ENCODE data around the gene PRPH2.

The PRPH2 gene, protein sequence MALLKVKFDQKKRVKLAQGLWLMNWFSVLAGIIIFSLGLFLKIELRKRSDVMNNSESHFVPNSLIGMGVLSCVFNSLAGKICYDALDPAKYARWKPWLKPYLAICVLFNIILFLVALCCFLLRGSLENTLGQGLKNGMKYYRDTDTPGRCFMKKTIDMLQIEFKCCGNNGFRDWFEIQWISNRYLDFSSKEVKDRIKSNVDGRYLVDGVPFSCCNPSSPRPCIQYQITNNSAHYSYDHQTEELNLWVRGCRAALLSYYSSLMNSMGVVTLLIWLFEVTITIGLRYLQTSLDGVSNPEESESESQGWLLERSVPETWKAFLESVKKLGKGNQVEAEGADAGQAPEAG

DNA sequence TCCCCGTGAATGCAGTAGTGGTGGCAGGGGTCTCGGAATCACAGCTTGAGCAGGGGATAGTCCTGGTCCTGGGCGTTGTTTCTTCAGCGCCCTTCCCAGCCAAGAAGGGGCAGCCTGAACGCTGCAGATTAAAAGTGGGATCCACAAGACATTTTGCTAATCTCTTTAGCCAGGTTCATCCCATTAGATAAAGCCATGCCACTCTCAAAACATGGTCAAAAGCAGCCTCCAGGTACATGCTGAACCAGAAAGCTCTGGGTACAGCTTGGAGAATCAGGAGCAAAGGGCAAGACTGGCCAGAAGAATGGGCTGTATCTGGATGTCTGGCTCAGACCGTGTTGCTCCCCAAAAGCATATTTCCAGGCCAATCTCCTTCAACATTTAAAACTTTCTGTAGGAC, at the start of gene PRPH2:
TSS of gene PRPH2 (minus strand) at position 101 of the 400 bp plus-strand sequence. CDS start 263 bp downstream, outside the sequence.
- DNase-seq (ENCODE audit: low spot score): no peak

DNA sequence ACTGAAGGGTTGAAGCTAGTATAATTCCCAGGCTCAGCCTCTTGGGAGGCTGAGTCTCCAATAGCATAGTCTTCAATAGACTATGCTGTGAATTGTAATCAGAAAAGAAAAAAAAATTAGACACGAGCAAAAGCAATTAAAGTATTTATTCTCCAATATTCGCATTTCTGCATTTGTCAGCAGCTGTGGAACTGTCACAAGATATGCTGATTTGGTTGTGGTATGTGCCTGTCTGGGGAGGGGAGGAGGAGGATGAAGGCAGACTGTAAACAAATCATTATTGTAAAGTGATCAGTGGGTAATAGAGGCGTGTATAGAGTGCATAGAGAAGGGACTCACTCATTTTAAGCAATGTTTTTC, 49.3 kb upstream of the PRPH2 start:
- peak; percentile 33 for DNase-seq (ENCODE audit: low spot score)

DNA sequence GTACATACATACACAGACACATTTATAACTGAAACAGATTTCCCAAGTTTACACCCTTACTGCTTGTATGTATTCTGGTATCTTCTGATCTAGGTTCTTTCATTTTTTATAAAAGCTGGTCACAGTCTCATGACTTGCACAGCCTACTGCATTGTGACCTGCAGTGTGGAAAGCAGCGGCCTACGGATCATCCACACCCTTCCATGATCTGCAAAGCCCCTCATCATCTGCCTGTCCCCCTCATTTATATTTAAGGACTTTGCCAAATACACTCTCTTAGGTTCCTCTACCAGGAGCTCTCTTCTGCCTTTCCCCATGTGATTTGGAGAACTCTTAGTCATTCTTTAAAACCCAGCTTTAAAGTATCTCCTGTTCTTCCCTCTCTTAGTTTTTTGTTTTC, 47.4 kb upstream of the PRPH2 start:
- DNase-seq (ENCODE audit: low spot score): no peak

DNA sequence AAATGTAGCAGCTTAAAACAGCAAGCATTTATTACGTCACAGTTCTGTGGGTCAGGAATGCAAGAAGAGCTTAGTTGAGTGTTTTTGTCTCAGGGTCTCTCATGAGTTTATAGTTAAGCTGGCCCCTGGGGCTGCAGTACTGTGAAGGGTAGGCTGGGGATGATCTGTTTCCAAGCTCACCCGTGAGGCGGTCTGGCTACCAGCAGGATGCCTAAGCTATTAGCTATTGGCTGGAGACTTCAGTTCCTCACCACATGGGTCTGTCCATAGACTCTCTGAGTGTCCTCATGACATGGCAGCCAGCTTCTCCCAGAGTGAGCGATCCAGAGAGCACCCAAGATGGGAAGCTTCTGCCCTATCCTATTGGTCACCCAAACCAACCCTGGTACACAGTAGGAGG, 46.7 kb upstream of the PRPH2 start:
- DNase-seq (ENCODE audit: low spot score): no peak

DNA sequence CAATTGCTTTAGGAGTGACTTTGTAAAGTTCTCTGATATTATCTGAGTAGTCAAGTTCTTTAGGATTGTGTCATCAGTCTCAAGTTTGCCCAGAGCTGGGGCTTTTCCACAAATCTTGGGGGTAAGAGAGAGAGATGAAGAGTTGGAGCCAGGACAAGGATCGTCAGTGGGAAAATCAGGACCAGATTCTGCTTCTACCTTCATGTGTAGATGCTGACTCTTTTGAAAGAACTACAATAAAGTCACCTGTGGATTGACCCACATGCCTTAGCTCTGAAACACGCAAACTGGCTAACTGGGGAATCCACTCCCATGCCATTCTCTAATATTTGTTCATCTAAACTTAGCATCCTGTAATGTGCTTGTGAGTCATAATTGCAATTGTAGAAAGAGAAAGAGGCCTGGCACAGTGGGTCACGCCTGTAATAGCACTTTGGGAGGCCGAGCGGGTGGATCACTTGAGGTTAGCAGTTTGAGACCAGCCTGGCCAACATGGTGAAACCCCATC, 43.8 kb upstream of the PRPH2 start:
- DNase-seq (ENCODE audit: low spot score): no peak

DNA sequence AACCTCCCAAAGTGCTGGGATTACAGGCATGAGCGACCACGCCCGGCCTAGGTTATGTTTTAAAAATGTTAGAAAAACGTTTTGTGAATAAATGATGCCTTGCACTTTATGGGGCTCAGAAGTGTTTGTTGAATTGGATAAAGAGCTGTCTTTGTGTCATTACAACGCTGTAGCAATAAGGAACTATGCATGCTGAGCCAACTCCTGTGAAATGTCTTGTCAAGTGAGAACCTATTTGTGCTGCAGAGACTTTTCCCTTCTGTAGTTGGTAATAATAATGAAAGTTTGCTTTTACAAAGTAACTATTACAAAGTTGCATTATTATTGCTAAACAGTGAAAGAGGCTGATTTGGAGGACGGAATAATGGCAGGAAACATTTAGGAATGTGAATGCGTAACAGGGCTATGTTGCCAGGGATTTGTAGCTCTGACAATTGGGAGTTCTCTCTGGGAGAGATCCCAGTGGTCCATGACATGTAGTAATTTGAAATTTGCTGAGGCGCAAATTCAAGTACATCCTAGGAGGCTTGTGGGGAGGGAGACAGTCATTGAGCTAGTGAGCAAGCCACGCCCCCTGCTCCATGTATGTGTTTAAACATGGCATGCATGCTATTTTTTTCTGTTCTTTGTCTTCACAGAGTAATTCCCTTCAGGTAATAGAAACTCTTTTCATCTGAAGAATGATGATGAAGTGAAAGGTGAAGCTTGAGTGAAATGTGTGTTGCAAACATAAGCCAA, 42.7 kb upstream of the PRPH2 start:
- no peak for DNase-seq (ENCODE audit: low spot score)

DNA sequence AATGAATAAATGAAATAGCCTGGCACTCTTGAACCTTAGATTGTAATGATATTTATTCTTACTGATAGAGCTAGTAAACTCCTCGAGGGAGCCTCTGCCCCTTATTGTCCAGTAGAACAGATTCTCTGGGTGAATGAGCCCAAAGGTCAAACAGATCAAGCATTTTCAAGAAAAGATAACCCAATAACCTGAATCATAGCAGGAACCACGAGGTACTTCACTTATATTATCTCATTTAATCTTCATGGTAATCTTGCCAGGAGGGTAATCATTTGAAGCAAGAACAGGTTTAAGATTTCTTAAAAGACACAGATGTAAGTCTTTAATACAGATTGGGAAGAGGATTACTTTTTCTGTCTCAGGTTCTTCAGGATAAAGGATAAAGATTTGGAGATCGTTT, 40.6 kb upstream of the PRPH2 start:
- DNase-seq (ENCODE audit: low spot score): no peak

DNA sequence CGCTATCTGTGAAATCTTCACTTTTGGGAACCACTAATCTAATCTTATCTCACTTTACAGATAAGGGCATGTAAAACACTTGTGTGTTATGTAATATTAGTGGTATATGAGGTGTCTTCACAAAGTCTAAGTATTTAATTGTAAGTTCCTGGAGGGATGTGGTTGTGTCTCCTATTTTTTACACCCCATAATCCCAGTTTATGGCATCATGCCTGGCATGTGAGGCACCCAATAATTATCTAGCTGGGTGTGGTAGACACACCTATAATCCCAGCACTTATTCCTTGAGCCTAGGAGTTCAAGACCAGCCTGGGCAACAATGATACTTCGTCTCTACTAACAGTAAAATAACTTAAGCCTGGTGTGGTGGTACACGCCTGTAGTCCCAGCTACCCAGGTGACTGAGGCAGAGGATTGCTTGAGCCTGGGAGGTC, 40.0 kb upstream of the PRPH2 start:
- no peak for DNase-seq (ENCODE audit: low spot score)

DNA sequence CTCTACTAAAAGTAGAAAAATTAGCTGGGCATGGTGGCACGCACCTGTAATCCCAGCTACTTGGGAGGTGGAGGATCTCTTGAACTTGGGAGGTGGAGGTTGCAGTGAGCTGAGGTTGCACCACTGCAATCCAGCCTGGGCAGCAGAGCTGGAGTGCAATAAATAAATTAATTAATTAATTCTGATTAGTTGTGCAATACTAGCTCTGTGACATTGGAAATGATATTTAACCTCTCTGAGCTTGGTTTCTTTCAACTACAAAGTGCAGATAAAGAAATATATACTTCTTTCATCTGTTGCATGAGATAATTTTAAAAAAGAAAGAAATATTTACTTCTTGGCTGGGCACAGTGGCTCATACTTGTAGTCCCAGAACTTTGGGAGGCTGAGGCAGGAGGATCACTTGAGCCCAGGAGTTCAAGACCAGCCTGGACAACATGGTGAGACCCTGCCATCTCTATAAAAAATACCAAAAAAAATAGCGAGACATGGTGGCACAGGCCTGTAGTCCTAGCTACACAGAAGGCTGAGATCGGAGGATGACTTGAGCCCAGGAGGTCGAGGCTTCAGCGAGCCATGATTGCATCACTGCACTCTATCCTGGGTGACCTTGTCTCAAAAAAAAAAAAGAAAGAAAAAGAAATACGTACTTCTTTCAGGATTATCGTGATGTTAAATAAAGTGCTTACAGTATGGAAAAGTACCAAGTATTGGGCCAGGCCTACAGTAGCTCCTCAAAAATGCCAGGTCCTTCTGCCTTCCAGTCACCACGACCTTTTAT, 39.1 kb upstream of the PRPH2 start:
- no peak for DNase-seq (ENCODE audit: low spot score)

DNA sequence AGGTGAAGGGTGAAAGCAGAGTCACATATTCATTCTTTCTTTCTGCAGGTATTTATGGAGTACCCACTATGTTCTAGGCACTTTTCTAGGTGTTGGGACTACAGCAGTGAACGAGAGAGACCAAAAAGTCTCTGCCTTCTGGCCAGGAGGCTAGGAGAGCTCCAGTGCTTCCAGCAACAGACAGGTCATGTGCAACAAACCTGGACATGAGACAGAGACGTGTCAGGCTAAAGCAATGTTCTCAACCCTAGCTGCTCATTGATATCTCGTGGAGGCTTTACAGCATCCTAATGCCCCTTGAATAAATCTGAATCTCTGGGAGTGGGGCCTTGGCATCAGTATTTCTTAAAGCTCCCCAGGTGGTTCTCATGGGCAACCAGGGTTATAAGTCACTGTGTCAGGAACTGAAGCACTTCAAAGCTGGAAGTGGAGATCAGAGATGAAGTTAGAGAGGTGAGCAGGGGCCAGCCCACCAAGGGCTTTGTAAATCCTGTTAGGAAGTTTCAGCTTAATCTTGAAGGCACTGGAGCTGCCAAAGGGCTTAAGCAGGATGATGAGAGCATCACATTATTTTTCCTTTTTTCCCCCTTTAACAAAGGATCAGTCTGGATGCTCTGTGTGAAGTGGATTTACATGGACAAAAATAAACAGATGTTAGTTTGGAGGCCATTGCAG, 36.5 kb upstream of the PRPH2 start:
- no peak for DNase-seq (ENCODE audit: low spot score)

DNA sequence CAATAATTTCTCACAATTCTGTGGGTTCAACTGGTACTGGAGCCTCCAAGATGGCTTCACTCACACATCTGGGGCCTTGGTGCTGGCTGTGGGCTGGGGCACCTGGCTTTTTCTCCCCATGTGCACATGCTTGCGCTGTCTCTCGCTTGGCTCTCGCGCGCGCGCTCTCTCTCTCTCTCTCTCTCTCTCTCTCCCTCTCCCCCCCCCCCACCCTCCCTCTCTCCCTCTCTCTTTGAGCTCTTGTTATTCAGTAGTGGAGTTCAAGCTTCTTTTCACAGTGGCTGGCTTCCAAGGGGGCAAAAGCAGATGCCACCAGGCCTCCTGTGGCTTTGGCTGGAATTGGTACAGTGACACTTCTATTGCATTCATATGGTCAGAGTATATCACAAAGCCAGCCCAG, 34.3 kb upstream of the PRPH2 start:
- no peak for DNase-seq (ENCODE audit: low spot score)

DNA sequence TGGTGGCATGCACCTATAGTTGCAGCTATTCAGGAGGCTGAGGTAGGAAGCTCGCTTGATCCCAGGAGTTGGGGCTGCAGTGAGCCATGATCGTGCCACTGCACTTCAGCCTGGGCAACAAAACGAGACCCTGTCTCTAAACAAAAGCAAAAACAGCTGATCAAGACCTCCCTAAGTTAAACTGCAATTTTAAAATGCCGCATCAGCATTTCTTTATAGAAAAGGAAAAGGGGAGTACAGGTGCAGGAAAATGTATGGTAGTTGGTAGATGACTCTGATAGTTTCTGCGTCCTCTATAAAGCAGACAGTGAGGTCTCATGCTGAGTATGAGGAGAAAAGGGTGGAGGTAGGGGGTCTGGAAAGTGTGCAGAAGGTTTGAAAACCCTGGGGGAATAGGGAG, 32.4 kb upstream of the PRPH2 start:
- no peak for DNase-seq (ENCODE audit: low spot score)

DNA sequence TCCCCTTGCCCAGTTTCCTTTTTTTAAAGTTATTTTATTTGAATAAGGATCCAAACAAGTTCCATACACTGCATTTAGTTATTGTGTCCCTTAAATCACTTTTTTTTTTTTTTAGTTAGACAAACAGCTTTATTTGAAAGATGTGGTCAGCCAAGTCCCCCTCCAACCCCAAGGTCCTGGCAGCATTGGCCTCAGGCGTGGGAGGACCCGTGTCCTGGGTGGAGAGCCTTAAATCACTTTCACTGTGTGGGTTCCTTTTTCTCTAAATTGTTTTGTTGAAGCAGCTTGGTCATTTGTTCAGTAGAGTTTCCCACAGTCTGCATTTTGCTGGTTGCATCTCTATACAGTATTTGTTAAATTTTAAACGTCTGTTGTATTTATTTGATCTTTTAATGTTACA, 28.7 kb upstream of the PRPH2 start:
- DNase-seq (ENCODE audit: low spot score): no peak

DNA sequence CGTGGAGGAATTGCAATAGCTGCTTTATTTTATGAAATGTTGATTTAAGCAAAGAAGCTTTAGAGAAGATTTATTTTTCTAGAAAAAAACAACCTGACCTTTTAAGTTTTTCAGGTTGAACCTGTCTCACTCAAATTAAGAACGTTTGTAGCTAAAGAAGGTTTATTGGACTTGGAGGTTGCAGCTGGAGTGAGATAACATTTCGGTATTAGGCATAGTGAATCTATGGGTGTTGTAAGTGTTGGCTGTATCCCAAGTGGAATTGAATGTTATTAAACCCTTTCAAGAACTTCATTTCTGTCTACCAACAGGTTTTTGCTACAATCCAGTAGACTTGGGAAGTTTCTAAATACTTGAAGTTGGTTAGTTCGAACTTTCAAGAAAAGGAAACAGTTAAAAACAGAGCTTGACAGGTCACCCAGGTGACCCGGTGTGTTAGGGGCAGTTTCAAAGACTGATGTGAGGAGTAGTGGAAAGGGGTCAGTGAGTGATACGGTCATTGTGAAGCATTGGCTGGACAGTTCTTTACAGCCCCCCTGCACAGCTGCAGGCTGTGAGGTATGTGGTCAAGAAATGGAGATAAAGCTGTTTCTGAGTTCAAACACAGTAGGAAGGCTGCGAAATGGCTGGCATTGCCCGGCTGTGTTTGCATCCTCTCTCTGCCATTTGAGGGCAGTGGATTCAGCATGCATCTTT, 26.0 kb upstream of the PRPH2 start:
- no peak for DNase-seq (ENCODE audit: low spot score)

DNA sequence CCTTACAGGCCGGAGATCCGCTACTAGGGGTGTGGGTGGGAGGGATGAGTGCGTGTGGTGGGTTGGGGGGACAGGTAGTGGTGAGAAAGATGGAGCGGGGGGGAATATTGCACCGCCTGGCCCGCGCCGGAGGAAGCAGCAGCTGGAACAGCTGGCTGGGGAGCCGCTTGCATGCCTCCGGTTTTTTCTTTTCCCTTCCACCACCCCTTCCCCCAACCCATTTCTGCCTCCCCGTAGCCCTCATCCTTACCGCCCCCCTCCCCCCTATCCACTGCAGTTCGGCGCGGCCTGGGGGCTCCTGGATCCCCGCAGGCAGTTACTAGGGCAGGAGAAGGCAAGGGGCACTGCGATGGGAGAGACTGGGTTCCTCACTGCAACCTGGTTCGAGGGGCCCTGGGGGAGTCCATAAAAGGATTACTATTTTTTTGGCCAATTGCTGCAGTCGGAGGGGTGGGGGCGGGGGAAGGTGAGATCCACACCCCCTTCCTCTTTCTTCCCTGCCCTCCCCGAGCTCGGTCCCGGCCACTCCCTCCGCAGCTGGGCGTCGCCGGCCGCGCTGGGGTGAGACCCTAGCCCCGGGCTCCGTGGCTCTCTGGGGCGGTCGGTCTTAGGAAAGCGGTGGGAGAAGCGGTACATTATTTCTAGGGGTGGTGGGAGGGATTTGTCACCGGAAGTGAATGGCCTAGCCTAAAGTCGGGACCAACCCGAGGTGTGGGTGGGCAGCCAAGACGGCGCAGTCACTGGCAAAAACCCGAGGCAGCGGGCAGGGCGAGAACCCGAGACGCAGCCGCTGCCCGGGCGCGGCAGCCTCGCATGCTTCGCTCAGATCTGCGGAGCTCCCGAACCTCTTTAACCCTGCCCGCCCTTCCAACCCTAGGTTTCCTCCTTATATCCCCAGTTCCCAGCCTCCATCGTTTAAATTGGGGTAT, 24.3 kb upstream of the PRPH2 start:
- peak; percentile 85 for DNase-seq (ENCODE audit: low spot score)

DNA sequence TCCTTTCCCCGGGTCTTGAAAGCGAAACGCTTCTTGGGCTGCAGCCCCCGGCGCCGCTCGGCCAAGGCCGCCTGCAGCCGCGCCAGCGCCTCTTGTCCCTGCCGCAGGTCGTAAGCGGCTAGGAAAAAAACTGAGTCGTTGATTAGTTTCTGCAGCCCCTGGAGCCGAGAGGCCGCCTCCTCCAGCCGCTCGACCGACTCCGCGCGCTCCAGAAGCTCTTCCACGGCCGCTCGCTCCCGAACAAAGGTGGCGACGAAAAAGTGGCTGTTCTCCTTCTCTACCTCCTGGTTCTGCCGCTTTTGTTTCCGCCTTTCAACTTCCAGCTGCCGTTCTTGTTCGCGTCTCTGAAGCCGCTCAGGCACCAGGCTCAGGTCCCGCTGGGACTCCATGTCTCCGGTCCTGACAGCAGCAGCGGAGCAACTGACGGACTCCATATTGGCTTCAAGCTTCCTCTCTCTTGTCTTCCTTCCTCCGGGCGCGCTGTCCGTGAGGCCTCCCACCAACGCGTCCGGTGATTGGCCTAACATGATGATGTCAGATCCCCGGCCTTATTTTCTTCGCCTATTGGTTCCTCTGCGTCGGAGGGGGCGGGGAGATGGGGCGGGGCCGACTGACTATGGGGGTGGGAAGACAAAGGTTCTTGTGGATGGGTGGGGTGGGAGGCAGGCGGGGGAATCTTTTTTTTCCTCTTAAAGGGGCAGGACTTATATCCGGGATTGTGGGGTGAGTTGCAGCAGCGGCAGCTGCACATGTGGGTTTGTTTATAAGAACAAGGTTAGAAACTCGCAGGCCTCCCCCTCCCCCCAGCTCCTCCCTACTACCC, 23.5 kb upstream of the PRPH2 start, which contains the start of gene TBCC:
TSS of gene TBCC (minus strand) at position 464 of the 823 bp plus-strand sequence. CDS start at position 434, 30 bp downstream.
- peak; percentile 98 for DNase-seq (ENCODE audit: low spot score)

DNA sequence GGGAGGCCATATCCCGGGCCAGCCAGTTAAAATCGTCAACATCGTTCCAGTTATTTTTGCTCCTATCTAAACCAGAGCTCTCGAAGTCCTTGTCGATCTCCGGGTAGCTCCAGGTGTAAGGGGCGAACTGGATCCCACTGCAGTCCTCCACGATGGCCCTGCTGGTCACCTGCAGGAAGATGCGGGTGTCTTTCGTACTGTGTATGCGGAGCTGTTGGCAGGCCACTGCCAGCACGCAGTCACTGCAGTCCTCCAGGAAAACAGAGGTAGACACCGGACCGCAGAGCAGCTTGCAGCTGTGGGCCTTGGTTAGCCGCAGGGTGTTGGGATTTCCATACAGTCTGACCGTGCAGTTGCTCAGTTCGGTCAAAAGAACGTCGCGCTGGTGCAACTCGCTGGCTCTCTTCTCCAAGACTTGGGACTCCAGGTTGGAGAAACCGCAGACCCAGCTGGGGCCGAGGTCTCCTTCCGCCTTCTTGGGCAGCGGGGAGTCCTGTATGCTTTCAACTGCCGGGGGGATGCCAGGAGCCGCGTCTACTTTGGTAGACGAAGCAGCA, 22.8 kb upstream of the PRPH2 start:
- DNase-seq (ENCODE audit: low spot score): peak; percentile 21

DNA sequence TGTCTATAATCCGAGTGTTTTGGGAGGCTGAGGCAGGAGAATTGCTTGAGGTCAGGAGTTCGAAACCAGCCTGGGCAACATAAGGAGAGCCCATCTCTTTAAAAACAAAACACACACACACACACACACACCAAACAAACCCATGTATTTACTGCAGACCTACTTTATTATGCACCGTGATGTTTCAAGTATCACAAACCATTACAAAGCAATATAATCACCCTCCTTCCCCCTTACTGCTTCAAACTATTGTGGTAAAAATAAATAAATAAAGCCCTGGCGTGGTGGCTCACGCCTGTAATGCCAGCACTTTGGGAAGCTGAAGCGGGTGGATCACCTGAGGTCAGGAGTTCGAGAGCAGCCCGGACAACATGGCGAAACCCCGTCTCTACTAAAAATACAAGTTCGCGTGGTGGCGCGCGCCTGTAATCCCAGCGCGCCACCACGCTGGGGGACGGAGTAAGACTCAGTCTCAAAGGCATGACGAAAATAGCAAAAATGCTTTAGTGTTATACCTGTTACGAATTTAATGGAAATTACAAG, 22.0 kb upstream of the PRPH2 start:
- no peak for DNase-seq (ENCODE audit: low spot score)

All from activated CD4-positive, alpha-beta T cell treated with anti-CD3 and anti-CD28 coated beads, Interleukin-2, Interleukin-4, amounts not matched to agents 100 ng/mL and 50 ng/mL, durations not matched to agents 16 hours and 8 hours (primary cell).